AG09309 (cell line): ENCODE data around the gene TMEM8B.

Source experiments
- DNase-seq: peaks from one replicate; pipeline ENCODE4 v3.0.0-alpha.2; 2010; ENCODE audit warnings: low read depth
- H3K4me3 ChIP-seq: 2 replicates; pipeline ENCODE4 v1.5.1; 2011; ENCODE audit warnings: mild to moderate bottlenecking, low read depth, low read length, moderate library complexity; ENCODE audit not compliant: control insufficient read depth
- TF ChIP-seq, protein P1 (sequence below): IDR thresholded peaks from 2 replicates; pipeline ENCODE4 v1.5.1; 2011; ENCODE audit warnings: mild to moderate bottlenecking, low read depth, low read length, inconsistent platforms; ENCODE audit not compliant: insufficient read depth, control insufficient read depth; ENCODE audit errors: missing control alignments

TMEM8B gene

DNA sequence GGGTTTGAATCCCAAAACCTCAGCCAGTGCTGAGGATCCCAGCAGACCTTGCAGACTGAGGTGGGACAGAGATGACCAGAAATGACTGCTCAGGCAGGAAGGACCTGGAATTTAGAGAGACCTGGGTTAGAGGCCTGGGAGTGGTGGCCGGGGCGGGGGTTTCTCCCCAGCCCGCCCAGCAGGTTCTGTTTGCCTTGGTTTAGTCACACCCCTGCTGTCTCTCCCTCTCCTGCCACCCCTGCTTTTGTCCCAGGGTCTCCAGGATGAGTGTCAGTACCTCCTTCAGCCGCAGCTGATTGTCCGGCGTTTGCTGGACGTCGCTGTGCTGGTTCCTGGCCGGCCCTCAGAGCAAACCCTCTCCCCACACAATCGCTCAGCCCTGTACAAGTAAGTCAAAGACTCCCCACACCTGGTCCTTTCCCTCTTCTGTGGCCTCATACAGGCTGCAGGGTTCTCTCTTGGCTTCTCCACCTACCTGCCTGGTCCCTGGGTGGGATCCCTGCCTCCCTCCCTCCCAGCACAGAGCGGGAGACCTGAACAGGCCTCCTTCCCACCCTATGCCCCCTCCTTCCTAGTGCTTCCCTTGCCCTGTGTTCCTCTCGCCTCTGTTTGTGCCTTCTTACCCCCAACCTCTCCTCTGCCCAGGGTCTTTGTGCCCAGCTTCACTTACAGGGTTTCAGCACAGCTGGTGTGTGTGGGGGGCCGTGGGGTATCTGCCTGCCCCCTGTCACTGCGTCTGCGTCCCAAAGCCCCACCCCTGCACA, 12.0 kb downstream of the TMEM8B start:
- TF ChIP-seq, protein P1, sequence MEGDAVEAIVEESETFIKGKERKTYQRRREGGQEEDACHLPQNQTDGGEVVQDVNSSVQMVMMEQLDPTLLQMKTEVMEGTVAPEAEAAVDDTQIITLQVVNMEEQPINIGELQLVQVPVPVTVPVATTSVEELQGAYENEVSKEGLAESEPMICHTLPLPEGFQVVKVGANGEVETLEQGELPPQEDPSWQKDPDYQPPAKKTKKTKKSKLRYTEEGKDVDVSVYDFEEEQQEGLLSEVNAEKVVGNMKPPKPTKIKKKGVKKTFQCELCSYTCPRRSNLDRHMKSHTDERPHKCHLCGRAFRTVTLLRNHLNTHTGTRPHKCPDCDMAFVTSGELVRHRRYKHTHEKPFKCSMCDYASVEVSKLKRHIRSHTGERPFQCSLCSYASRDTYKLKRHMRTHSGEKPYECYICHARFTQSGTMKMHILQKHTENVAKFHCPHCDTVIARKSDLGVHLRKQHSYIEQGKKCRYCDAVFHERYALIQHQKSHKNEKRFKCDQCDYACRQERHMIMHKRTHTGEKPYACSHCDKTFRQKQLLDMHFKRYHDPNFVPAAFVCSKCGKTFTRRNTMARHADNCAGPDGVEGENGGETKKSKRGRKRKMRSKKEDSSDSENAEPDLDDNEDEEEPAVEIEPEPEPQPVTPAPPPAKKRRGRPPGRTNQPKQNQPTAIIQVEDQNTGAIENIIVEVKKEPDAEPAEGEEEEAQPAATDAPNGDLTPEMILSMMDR, result no peak
- no peak for DNase-seq
- no peak overlapping the region for H3K4me3 ChIP-seq

DNA sequence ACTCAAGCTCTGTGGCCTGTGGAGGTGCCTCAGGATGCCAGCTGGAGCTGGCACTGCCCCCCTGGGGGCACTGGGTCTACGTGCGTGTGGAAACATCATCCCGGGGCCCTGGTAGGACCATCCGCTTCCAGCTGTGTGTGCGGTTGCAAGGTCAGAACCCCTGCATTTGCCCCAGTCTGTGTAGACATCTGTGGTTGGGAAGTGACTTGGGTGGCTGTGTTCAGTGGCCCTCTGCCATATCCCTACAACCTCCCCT, 12.5 kb downstream of the TMEM8B start:
- TF ChIP-seq, protein P1, result no peak
- no peak for DNase-seq
- no peak overlapping the region for H3K4me3 ChIP-seq

DNA sequence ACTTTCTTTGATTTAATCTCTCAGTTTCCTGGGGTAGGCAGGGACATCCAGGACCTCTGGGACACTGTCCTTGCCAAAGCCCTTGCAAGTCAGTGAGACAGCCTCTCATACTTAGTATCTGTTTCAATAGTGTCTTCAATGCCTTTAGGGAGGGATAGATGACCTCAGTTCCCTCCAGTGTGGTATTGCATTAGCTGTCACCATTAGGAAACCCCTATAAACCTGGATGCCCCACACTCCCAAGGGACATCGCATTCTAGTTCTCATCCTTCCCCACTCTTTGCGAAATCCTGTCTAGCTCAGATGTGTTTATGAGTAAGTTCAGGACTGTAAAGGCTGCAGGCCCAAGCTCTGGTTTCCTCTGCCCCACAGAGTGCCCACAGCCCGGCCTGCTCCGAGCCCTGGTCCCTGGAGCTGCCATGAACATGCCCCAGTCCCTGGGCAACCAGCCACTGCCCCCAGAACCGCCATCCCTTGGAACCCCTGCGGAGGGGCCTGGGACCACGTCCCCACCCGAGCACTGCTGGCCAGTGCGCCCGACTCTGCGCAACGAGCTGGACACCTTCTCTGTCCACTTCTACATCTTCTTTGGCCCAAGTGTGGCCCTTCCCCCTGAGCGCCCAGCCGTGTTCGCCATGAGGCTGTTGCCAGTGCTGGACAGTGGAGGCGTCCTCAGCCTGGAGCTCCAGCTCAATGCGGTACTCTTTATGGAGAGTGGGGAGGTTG, 13.2 kb downstream of the TMEM8B start:
- TF ChIP-seq, protein P1, result no peak
- H3K4me3 ChIP-seq, result no peak overlapping the region
- no peak for DNase-seq

DNA sequence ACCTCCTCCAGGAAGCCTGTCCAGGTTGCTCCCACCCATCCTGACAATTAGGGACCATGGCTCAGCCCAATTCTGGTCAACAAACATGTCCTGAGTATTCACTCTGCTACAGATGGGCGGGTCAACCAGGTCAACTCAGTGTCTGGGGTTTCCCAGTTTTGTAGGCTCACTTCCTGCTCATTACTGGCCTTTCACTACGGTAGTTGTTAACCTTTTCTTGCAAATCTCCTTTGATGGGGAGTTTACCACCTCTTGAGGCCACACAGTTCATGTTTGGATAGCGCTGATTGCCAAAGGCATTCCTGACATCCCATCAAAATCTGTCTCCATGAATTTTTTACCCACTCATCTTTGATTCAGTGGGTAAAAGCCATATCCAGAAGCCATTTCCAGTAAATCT, 13.8 kb downstream of the TMEM8B start:
- TF ChIP-seq, protein P1, result no peak
- no peak overlapping the region for H3K4me3 ChIP-seq
- no peak for DNase-seq

DNA sequence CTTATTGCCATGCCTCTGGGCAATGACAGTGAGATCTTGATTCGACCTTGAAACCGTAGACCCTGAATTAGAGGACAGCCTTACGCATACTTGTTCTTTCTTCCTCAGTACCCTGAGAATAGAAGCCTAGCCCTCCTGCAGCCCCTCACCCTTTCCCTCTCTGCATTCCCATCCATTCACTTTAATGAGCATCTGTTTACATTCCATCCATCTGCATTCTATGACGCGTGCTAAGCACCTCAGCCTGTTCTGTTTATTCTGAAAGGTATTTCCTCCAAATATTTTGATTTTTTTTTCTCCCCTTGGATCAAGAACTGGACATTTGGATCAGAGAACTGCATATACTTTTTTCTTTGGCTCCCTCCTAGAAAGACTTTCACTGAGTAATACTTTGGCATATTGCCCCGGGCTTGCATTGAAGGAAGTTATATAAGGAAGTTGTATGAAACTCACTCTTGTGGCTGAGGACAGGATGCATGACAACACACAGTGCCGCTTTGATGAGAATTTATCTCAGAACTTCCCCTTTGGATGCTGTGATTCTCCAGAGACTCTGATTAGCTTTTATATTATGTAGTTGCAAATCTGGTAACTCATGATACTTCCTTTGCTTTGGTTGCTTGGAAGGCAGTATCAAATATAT, 15.7 kb downstream of the TMEM8B start:
- DNase-seq, result peak; percentile 70
- TF ChIP-seq, protein P1, result no peak
- no peak overlapping the region for H3K4me3 ChIP-seq

DNA sequence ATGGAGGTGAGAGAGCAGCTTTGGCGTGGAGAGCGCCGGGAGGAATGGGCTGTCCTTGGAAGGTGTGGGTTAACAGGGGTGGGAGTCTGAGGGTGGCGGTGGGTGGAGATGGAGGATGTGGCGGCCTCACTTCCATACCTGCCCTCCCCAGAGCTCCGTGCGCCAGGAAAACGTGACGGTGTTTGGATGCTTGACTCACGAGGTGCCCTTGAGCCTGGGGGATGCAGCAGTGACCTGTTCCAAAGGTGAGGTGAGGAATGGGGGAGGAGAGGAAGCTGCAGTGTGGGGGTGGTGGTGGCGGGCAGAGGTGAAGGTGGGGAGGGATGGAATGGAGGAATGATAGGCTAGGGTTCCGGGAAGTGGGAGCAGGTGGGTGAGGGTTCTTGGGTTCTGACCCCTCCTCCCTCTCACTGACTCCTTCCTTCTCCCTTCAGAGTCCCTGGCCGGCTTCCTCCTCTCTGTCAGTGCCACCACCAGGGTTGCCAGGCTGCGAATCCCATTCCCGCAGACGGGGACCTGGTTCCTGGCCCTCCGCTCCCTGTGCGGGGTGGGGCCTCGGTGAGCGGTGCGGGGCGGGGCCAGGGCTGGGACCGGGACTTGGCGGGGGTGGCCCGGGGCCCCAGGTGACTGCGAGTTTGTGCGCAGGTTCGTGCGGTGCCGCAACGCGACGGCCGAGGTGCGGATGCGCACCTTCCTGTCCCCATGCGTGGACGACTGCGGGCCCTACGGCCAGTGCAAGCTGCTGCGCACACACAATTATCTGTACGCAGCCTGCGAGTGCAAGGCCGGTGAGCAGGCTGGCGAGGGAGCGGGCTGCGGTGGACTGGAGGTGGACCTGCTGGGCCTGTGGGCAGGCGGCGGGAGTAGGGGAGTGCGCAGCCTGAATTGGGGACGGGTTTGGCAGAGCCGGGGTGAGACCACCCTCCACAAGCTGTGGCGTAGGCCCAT, 17.1 kb downstream of the TMEM8B start:
- TF ChIP-seq, protein P1, result no peak
- DNase-seq, result no peak
- no peak overlapping the region for H3K4me3 ChIP-seq
